Measurements from ENCODE around the gene TRIM63. TPM values are rescaled to one million over a fixed set of nuclear protein-coding genes. Genes with fewer than 3 reads are reported as not detected.

Gene TRIM63
- total and polyA plus RNA-seq, 8 donors, result 0.15 to 1.8 (median 0.29) TPM; not detected in 3

DNA sequence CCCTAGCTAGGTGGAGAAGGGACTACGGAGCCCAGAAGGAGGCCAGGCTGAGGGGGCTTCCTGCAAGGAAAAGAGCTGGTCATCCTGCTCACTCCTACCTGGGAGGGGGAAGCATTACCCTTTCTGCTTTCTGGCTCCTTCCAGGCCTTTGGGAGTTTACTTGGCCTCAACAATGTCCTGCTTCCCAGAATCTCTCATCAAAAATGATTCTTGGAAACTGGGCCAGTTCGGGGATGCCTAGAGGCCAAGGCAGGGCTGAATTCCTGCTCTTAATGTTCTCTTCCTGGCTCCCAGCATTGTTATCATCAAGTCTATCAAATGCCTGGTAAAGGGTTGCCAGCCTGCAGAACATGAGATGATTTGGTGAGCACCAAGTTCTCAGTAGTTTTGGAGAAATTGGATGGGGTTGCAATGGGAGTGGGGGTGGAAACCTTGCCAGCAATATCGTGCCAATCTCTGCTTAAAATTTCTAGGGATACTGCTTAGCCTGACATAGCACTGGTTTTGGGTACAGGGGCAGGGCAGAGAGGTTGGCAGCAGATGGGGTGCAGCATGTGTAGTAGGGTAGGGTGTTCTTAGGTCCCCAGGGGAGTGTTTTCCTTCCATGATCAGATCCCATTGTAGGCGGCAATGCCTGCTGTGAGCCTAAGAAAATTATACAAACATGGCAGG lies 61.9 kb downstream of the TRIM63 start:
- no peak for ATAC-seq

DNA sequence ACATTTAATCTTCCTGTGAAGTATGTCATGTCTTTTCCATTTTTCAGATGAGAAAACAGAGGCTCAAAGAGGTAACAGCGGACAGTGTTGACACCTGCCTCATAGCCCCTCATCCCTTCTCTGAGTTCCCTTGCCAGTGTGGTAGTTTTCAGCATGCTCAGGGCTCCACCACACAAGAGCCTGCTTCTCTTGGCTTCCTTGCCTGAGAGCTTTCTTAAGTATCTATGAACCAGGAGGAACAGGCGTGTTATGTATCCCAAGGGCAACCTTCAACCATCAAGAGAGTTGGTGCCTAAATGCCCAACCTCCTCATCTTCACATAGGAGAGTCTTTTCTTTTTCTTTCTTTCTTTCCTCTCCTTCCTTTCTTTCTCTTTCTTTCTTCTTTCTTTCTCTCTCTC lies 63.7 kb downstream of the TRIM63 start:
- H3K36me3 ChIP-seq, result no peaks in the 10 kb centered on the region
- DNase-seq (no peak), ATAC-seq (no peak)
- peaks cover 0 to under 1% of the 10 kb centered on the region in 2 donors for H3K4me1 ChIP-seq
- H3K27me3 ChIP-seq, result no peaks in the 10 kb centered on the region
- H3K27ac ChIP-seq, result no peak overlapping the region
- intact Hi-C loops (cut with DNase I), result no loop called here
- H3K4me3 ChIP-seq, result no peak overlapping the region
- TF ChIP-seq, protein P1, sequence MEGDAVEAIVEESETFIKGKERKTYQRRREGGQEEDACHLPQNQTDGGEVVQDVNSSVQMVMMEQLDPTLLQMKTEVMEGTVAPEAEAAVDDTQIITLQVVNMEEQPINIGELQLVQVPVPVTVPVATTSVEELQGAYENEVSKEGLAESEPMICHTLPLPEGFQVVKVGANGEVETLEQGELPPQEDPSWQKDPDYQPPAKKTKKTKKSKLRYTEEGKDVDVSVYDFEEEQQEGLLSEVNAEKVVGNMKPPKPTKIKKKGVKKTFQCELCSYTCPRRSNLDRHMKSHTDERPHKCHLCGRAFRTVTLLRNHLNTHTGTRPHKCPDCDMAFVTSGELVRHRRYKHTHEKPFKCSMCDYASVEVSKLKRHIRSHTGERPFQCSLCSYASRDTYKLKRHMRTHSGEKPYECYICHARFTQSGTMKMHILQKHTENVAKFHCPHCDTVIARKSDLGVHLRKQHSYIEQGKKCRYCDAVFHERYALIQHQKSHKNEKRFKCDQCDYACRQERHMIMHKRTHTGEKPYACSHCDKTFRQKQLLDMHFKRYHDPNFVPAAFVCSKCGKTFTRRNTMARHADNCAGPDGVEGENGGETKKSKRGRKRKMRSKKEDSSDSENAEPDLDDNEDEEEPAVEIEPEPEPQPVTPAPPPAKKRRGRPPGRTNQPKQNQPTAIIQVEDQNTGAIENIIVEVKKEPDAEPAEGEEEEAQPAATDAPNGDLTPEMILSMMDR (IDR thresholded peaks at IDR 0.05), result no peak
- H3K9me3 ChIP-seq, result no peaks in the 10 kb centered on the region

More for the DNA sequence above, 61.9 kb downstream of the TRIM63 start:
- Histone ChIP-seq H3K27ac (no peak overlapping the region), H3K27me3 (no peaks in the 10 kb centered on the region), H3K4me1 (no peaks in the 10 kb centered on the region), H3K36me3 (no peaks in the 10 kb centered on the region), H3K4me3 (no peak overlapping the region), H3K9me3 (no peaks in the 10 kb centered on the region)
- no peak for DNase-seq
- TF ChIP-seq, protein P1 (IDR thresholded peaks at IDR 0.05), result no peak
- intact Hi-C loops (cut with DNase I), result no loop called here

DNA sequence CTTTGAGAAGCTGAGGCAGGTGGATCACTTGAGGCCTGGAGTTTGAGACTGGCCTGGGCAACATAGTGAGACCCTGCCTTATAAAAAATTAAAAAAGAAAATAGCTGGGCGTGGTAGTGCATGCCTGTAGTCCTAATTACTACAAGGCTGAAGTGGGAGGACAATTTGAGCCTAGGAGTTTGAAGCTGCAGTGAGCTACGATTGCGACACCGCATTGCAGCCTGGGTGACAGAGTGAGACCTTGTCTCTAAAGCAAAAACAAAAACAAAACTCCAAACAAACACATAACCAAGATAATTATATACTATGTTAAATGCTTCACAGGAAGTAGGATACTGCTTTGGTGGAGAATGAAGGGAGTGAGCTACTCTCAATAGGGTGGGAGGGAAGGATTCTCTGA lies 64.2 kb downstream of the TRIM63 start:
- TF ChIP-seq, protein P1 (IDR thresholded peaks at IDR 0.05), result no peak
- Histone ChIP-seq H3K4me1 (peaks cover 0 to 6% of the 10 kb centered on the region in 2 donors), H3K27me3 (no peaks in the 10 kb centered on the region), H3K9me3 (no peaks in the 10 kb centered on the region), H3K36me3 (no peaks in the 10 kb centered on the region), H3K4me3 (no peak overlapping the region), H3K27ac (no peak overlapping the region)
- no peak for DNase-seq
- ATAC-seq, result no peak
- intact Hi-C loops (cut with DNase I), result no loop called here

Other genes with a start within 250 kb of the TRIM63 start
- gene MTFR1L, start 247.7 kb downstream of the TRIM63 start, total RNA-seq, result 10 to 100 TPM; 44.5 to 45.0 TPM
- gene MTFR1L, start 247.7 kb downstream of the TRIM63 start, polyA plus RNA-seq (ENCODE audit: insufficient read length in 6 of 6), result 10 to 100 TPM; 68.6 to 88.4 (median 80.0) TPM
- gene AUNIP, start 208.2 kb downstream of the TRIM63 start, total RNA-seq, result 1 to 10 TPM in 1 of 2 donors, under 1 TPM in 1; 0.97 to 1.2 TPM
- gene AUNIP, start 208.2 kb downstream of the TRIM63 start, polyA plus RNA-seq (ENCODE audit: insufficient read length in 6 of 6), result 1 to 10 TPM; 1.8 to 3.1 (median 2.7) TPM
- 10 to 100 TPM; 11.3 to 15.9 TPM for gene PAQR7, start 191.9 kb downstream of the TRIM63 start, total RNA-seq
- gene PAQR7, start 191.9 kb downstream of the TRIM63 start, polyA plus RNA-seq (ENCODE audit: insufficient read length in 6 of 6), result 10 to 100 TPM; 16.3 to 20.2 (median 18.8) TPM
- gene STMN1, start 161.2 kb downstream of the TRIM63 start, total RNA-seq, result 100 to 1,000 TPM in 1 of 2 donors, 10 to 100 TPM in 1; 50.7 to 126 TPM
- 1,000 to 10,000 TPM in 3 of 6 donors, 100 to 1,000 TPM in 3; 824 to 1,392 (median 1,010) TPM for gene STMN1, start 161.2 kb downstream of the TRIM63 start, polyA plus RNA-seq (ENCODE audit: insufficient read length in 6 of 6)
- gene PAFAH2, start 69.6 kb downstream of the TRIM63 start, total RNA-seq, result 10 to 100 TPM; 13.6 to 25.2 TPM
- gene PAFAH2, start 69.6 kb downstream of the TRIM63 start, polyA plus RNA-seq (ENCODE audit: insufficient read length in 6 of 6), result 10 to 100 TPM; 11.7 to 17.5 (median 12.9) TPM
- 1 to 10 TPM in 1 of 2 donors, under 1 TPM in 1; 0.13 to 1.0 TPM for gene EXTL1, start 45.9 kb downstream of the TRIM63 start, total RNA-seq
- gene EXTL1, start 45.9 kb downstream of the TRIM63 start, polyA plus RNA-seq (ENCODE audit: insufficient read length in 6 of 6), result under 1 TPM; 0.71 to 0.90 (median 0.79) TPM
- under 1 TPM in 1 of 2 donors, not detected in 1; 0.15 TPM for gene SLC30A2, start 21.5 kb downstream of the TRIM63 start, total RNA-seq
- gene SLC30A2, start 21.5 kb downstream of the TRIM63 start, polyA plus RNA-seq (ENCODE audit: insufficient read length in 6 of 6), result under 1 TPM; 0.14 to 0.29 (median 0.27) TPM
- 10 to 100 TPM in 1 of 2 donors, 1 to 10 TPM in 1; 7.0 to 12.7 TPM for gene PDIK1L, start 44.2 kb upstream of the TRIM63 start, total RNA-seq
- gene PDIK1L, start 44.2 kb upstream of the TRIM63 start, polyA plus RNA-seq (ENCODE audit: insufficient read length in 6 of 6), result 10 to 100 TPM; 20.6 to 26.0 (median 23.2) TPM
- 1 to 10 TPM; 2.3 to 5.1 TPM for gene FAM110D, start 91.4 kb upstream of the TRIM63 start, total RNA-seq
- gene FAM110D, start 91.4 kb upstream of the TRIM63 start, polyA plus RNA-seq (ENCODE audit: insufficient read length in 6 of 6), result 1 to 10 TPM; 1.0 to 2.2 (median 1.4) TPM
- gene C1orf232, start 101.3 kb upstream of the TRIM63 start, total RNA-seq, result not detected
- gene C1orf232, start 101.3 kb upstream of the TRIM63 start, polyA plus RNA-seq (ENCODE audit: insufficient read length in 6 of 6), result not detected
- 10 to 100 TPM; 23.2 to 32.2 TPM for gene ZNF593, start 102.3 kb upstream of the TRIM63 start, total RNA-seq
- 10 to 100 TPM in 5 of 6 donors, 1 to 10 TPM in 1; 8.7 to 18.1 (median 13.7) TPM for gene ZNF593, start 102.3 kb upstream of the TRIM63 start, polyA plus RNA-seq (ENCODE audit: insufficient read length in 6 of 6)
- gene ZNF593OS, start 104.2 kb upstream of the TRIM63 start, total RNA-seq, result not detected
- 1 to 10 TPM; 1.0 to 3.2 (median 1.2) TPM for gene ZNF593OS, start 104.2 kb upstream of the TRIM63 start, polyA plus RNA-seq (ENCODE audit: insufficient read length in 6 of 6)
- 10 to 100 TPM; 17.2 to 32.9 TPM for gene CNKSR1, start 109.9 kb upstream of the TRIM63 start, total RNA-seq
- gene CNKSR1, start 109.9 kb upstream of the TRIM63 start, polyA plus RNA-seq (ENCODE audit: insufficient read length in 6 of 6), result 10 to 100 TPM; 15.8 to 25.5 (median 22.5) TPM
- gene CATSPER4, start 123.0 kb upstream of the TRIM63 start, total RNA-seq, result not detected
- gene CATSPER4, start 123.0 kb upstream of the TRIM63 start, polyA plus RNA-seq (ENCODE audit: insufficient read length in 6 of 6), result under 1 TPM in 2 of 6 donors, not detected in 4; 0.11 to 0.13 TPM
- gene CEP85, start 166.6 kb upstream of the TRIM63 start, total RNA-seq, result 10 to 100 TPM; 12.1 to 13.6 TPM
- 10 to 100 TPM; 20.8 to 24.8 (median 21.7) TPM for gene CEP85, start 166.6 kb upstream of the TRIM63 start, polyA plus RNA-seq (ENCODE audit: insufficient read length in 6 of 6)
- gene SH3BGRL3, start 212.5 kb upstream of the TRIM63 start, total RNA-seq, result 100 to 1,000 TPM; 210 to 347 TPM
- 100 to 1,000 TPM in 4 of 6 donors, 10 to 100 TPM in 2; 90.4 to 120 (median 106) TPM for gene SH3BGRL3, start 212.5 kb upstream of the TRIM63 start, polyA plus RNA-seq (ENCODE audit: insufficient read length in 6 of 6)
- gene UBXN11, start 239.0 kb upstream of the TRIM63 start, total RNA-seq, result 10 to 100 TPM; 24.0 to 43.1 TPM
- gene UBXN11, start 239.0 kb upstream of the TRIM63 start, polyA plus RNA-seq (ENCODE audit: insufficient read length in 6 of 6), result 10 to 100 TPM; 23.0 to 29.7 (median 26.1) TPM

Measured in left lung (tissue), 10 donors.